CD14-positive monocyte (primary cell): ENCODE data around the gene PAPPA2. TPM values are rescaled to one million over a fixed set of nuclear protein-coding genes. Genes with fewer than 3 reads are reported as not detected.

ENCODE experiments used
- DNase-seq, 3 donors: peaks; one replicate each; pipeline ENCODE4 v3.0.0-alpha.2; 2011 to 2022
- H2AFZ ChIP-seq: 2 replicates; pipeline ENCODE4 v1.6.0; 2012; ENCODE audit warnings: mild to moderate bottlenecking, low read depth, low read length, inconsistent platforms; ENCODE audit not compliant: insufficient read depth, poor library complexity, severe bottlenecking
- H3K27ac ChIP-seq, 2 donors: 1 replicate in 1 of 2; 2 replicates in 1 of 2; pipeline ENCODE4 v1.5.1; 2012 to 2013; ENCODE audit warnings: low read length in 2 of 2, control low read depth in 1 of 2, inconsistent platforms in 1 of 2, low read depth in 1 of 2, mild to moderate bottlenecking in 1 of 2
- H3K27me3 ChIP-seq, 2 donors: one replicate each; pipeline versions ENCODE4 v1.6.0 to v1.6.1; 2011 to 2013; ENCODE audit warnings: low read length in 2 of 2; ENCODE audit not compliant: control insufficient read depth in 2 of 2, insufficient read depth in 2 of 2
- H3K36me3 ChIP-seq, 2 donors: replicated peaks in 1 of 2; 1 replicate in 1 of 2; 2 replicates in 1 of 2; pipeline versions ENCODE4 v1.5.1 to v1.6.1; 2012 to 2013; ENCODE audit warnings: low read length in 2 of 2, control low read depth in 1 of 2, inconsistent platforms in 1 of 2, mild to moderate bottlenecking in 1 of 2; ENCODE audit not compliant: insufficient read depth in 2 of 2, control insufficient read depth in 1 of 2
- H3K4me1 ChIP-seq, 2 donors: 1 replicate in 1 of 2; 2 replicates in 1 of 2; pipeline versions ENCODE4 v1.5.1 to v1.6.1; 2012 to 2013; ENCODE audit warnings: low read length in 2 of 2, control low read depth in 1 of 2, inconsistent platforms in 1 of 2, mild to moderate bottlenecking in 1 of 2, moderate library complexity in 1 of 2; ENCODE audit not compliant: insufficient read depth in 2 of 2, control insufficient read depth in 1 of 2
- H3K4me2 ChIP-seq: replicated peaks from 2 replicates; pipeline ENCODE3; 2012; ENCODE audit warnings: low read length, moderate library complexity, mild to moderate bottlenecking; ENCODE audit not compliant: poor library complexity, severe bottlenecking; ENCODE audit errors: extremely low read depth
- H3K4me3 ChIP-seq, 3 experiments: fragments of 200-600 bp in 1 of 3; sonication (generic) in 1 of 3; replicated peaks in 1 of 3; 1 replicate in 2 of 3; 2 replicates in 1 of 3; pipeline ENCODE4 v1.5.1; 2011 to 2013; ENCODE audit warnings: low read length in 3 of 3, mild to moderate bottlenecking in 3 of 3, control low read depth in 2 of 3, low read depth in 2 of 3, inconsistent platforms in 1 of 3, moderate library complexity in 1 of 3
- H3K79me2 ChIP-seq: 2 replicates; pipeline ENCODE4 v1.6.0; 2012; ENCODE audit warnings: mild to moderate bottlenecking, control low read depth, inconsistent platforms, low read length, moderate library complexity; ENCODE audit not compliant: insufficient read depth
- H3K9ac ChIP-seq: 2 replicates; pipeline ENCODE4 v1.6.0; 2017; ENCODE audit warnings: low read length, mild to moderate bottlenecking; ENCODE audit not compliant: insufficient read depth, poor library complexity, severe bottlenecking
- H3K9me3 ChIP-seq, 2 donors: replicated peaks in 1 of 2; 1 replicate in 1 of 2; 2 replicates in 1 of 2; pipeline versions ENCODE4 v1.5.1 to v1.6.1; 2012 to 2013; ENCODE audit warnings: low read length in 2 of 2, control low read depth in 1 of 2; ENCODE audit not compliant: control insufficient read depth in 1 of 2, insufficient read depth in 1 of 2
- H4K20me1 ChIP-seq: 2 replicates; pipeline ENCODE4 v1.6.0; 2012; ENCODE audit warnings: mild to moderate bottlenecking, low read length, control low read depth, moderate library complexity; ENCODE audit not compliant: insufficient read depth
- H3K27ac Mint-ChIP-seq, 7 donors: one replicate each; pipeline ENCODE4 v1.8.0; 2020; ENCODE audit warnings: mild to moderate bottlenecking in 7 of 7, mixed read lengths in 7 of 7, moderate library complexity in 6 of 7, inconsistent platforms in 2 of 7
- H3K27me3 Mint-ChIP-seq, 3 donors: one replicate each; pipeline ENCODE4 v1.8.0; 2021 to 2022; ENCODE audit warnings: low read depth in 3 of 3, mild to moderate bottlenecking in 3 of 3, mixed read lengths in 3 of 3, moderate library complexity in 3 of 3, inconsistent platforms in 1 of 3
- H3K36me3 Mint-ChIP-seq, 2 donors: one replicate each; pipeline ENCODE4 v1.8.0; 2020; ENCODE audit warnings: mixed read lengths in 2 of 2, inconsistent platforms in 1 of 2, mild to moderate bottlenecking in 1 of 2
- H3K4me1 Mint-ChIP-seq: one replicate; pipeline ENCODE4 v1.8.0; 2020; ENCODE audit warnings: mild to moderate bottlenecking, mixed read lengths
- H3K4me3 Mint-ChIP-seq, 2 donors: one replicate each; pipeline ENCODE4 v1.8.0; 2020; ENCODE audit warnings: mild to moderate bottlenecking in 2 of 2, mixed read lengths in 2 of 2, moderate library complexity in 1 of 2
- H3K9me3 Mint-ChIP-seq, 7 donors: one replicate each; pipeline ENCODE4 v1.8.0; 2020 to 2022; ENCODE audit warnings: mixed read lengths in 7 of 7, mild to moderate bottlenecking in 6 of 7, moderate library complexity in 6 of 7, inconsistent platforms in 2 of 7
- WGBS: methylation state at CpG from one replicate; pipeline ENCODE4 v1.1.5; 2013; ENCODE audit warnings: missing lambda C conversion rate; ENCODE audit not compliant: insufficient coverage; 5-methylcytosine and 5-hydroxymethylcytosine counted together
- intact Hi-C, 2 donors: fragments of 100-400 bp; cut with micrococcal nuclease; formaldehyde crosslinking; loops; one replicate each; pipeline versions ENCODE4 v1.15.0 to v1.15.1; 2023
- polyA plus RNA-seq, 3 donors: library from polyadenylated mRNA; depleted of rRNA in 1 of 3; unstranded in 2 of 3; stranded (reverse) in 1 of 3; fragments of 300-500 nt in 2 of 3; fragments of >200 nt in 1 of 3; fragmentation: Illumina TruSeq in 2 of 3; gene quantifications; 1 replicate in 2 of 3; 2 replicates in 1 of 3; pipeline ENCODE4 v1.2.3, GENCODE V29; 2012 to 2021
- TF ChIP-seq, protein P1 (sequence below): fragments of 200-600 bp; IDR thresholded peaks from one replicate; pipeline ENCODE4 v1.8.0; 2022; ENCODE audit warnings: antibody characterized with exemption, mild to moderate bottlenecking

PAPPA2 gene
- polyA plus RNA-seq, 3 donors, result not detected

GRCh38 chr1:176741181-176741580 lies 278.2 kb downstream of the PAPPA2 start:
- intact Hi-C loops, result no loop called here
- TF ChIP-seq, protein P1, sequence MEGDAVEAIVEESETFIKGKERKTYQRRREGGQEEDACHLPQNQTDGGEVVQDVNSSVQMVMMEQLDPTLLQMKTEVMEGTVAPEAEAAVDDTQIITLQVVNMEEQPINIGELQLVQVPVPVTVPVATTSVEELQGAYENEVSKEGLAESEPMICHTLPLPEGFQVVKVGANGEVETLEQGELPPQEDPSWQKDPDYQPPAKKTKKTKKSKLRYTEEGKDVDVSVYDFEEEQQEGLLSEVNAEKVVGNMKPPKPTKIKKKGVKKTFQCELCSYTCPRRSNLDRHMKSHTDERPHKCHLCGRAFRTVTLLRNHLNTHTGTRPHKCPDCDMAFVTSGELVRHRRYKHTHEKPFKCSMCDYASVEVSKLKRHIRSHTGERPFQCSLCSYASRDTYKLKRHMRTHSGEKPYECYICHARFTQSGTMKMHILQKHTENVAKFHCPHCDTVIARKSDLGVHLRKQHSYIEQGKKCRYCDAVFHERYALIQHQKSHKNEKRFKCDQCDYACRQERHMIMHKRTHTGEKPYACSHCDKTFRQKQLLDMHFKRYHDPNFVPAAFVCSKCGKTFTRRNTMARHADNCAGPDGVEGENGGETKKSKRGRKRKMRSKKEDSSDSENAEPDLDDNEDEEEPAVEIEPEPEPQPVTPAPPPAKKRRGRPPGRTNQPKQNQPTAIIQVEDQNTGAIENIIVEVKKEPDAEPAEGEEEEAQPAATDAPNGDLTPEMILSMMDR, result no peak
- Mint-ChIP-seq H3K27me3 (peaks cover 0 to 1% (median 0%) of the 10 kb centered on the region in 3 donors), H3K27ac (no peak overlapping the region), H3K4me3 (no peak overlapping the region), H3K9me3 (peaks cover 0 to 3% (median 0%) of the 10 kb centered on the region in 7 donors), H3K36me3 (no peaks in the 10 kb centered on the region), H3K4me1 (no peaks in the 10 kb centered on the region)
- Histone ChIP-seq H3K27ac (no peak overlapping the region), H3K9me3 (no peaks in the 10 kb centered on the region), H2AFZ (no peak overlapping the region), H3K4me3 (no peak overlapping the region), H3K4me2 (no peak overlapping the region), H3K27me3 (no peaks in the 10 kb centered on the region), H3K9ac (no peak overlapping the region), H3K36me3 (no peaks in the 10 kb centered on the region), H3K4me1 (no peaks in the 10 kb centered on the region), H4K20me1 (no peaks in the 10 kb centered on the region), H3K79me2 (no peaks in the 10 kb centered on the region)
- no peak for DNase-seq
- 100% methylated on average over 1 of the region's 4 CpGs for WGBS

DNA sequence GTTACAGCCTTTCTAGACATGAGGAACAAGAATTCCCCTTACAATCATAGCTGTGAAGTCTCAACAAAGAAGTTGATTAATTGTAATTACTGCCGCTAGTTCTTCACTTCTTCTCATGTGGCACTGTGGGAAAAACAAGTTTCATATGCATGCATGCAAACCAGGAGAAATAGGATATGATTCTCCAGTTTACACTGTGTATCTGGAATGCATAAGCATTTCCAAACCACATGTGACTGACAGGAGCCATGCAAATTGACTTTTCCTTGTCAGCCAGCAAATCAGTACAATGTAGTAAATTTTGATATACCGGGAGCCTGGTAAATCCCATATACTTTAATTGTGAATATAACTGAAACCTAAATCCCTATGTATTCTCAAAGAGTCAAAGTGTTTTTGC lies 279.3 kb downstream of the PAPPA2 start:
- H3K36me3 ChIP-seq, result no peaks in the 10 kb centered on the region
- no peak overlapping the region for H3K4me2 ChIP-seq
- no peaks in the 10 kb centered on the region for H3K79me2 ChIP-seq
- H3K27me3 ChIP-seq, result no peaks in the 10 kb centered on the region
- TF ChIP-seq, protein P1, result no peak
- Mint-ChIP-seq H3K9me3 (peaks cover 0 to 3% (median 0%) of the 10 kb centered on the region in 7 donors), H3K36me3 (no peaks in the 10 kb centered on the region), H3K27me3 (peaks cover 0 to 1% (median 0%) of the 10 kb centered on the region in 3 donors), H3K4me3 (no peak overlapping the region), H3K4me1 (no peaks in the 10 kb centered on the region), H3K27ac (no peak overlapping the region)
- H3K9ac ChIP-seq, result no peak overlapping the region
- DNase-seq, result no peak
- no peaks in the 10 kb centered on the region for H3K4me1 ChIP-seq
- no peak overlapping the region for H3K27ac ChIP-seq
- H2AFZ ChIP-seq, result no peak overlapping the region
- H4K20me1 ChIP-seq, result no peaks in the 10 kb centered on the region
- no peak overlapping the region for H3K4me3 ChIP-seq
- no peaks in the 10 kb centered on the region for H3K9me3 ChIP-seq
- intact Hi-C loops, result no loop called here
- WGBS, result no CpG with 5 or more reads among the region's 2 CpGs
